CD4-positive, alpha-beta T cell treated with Interleukin-10 for 1 hour (primary cell): ENCODE results near the gene FJX1.
A peak's percentile ranks its signal among the peaks of the same experiment; 100 is the strongest.

ENCODE experiments used
- DNase-seq: peaks from one replicate; pipeline ENCODE4 v3.0.0-alpha.2; 2020

FJX1 gene

GRCh38 chr11:35609656-35610055, 8.6 kb upstream of the FJX1 start:
- no peak for DNase-seq

DNA sequence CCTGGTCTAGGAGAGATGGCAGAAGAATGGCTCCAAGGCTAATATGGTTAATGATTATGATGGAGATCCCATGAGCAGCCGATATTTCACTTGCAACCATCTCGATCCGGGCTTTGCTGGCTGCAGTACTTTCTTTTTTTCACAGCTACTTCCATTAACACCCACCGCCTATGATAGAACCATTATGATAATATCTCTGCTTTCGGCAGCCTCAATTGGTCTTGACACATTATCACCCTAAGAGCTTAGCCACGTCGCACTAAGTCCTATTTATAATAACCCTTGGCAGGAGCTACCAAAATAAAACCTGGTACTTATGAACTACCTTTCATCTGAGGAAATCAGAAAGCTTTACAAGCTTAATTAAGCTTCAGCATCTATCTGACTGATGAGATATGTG, 7.6 kb upstream of the FJX1 start:
- DNase-seq = no peak

- no peak for DNase-seq
These were observed 6.5 kb upstream of the FJX1 start for GRCh38 chr11:35611741-35612140.

- DNase-seq = no peak
These were observed 3.2 kb upstream of the FJX1 start for GRCh38 chr11:35614939-35615569.

DNA sequence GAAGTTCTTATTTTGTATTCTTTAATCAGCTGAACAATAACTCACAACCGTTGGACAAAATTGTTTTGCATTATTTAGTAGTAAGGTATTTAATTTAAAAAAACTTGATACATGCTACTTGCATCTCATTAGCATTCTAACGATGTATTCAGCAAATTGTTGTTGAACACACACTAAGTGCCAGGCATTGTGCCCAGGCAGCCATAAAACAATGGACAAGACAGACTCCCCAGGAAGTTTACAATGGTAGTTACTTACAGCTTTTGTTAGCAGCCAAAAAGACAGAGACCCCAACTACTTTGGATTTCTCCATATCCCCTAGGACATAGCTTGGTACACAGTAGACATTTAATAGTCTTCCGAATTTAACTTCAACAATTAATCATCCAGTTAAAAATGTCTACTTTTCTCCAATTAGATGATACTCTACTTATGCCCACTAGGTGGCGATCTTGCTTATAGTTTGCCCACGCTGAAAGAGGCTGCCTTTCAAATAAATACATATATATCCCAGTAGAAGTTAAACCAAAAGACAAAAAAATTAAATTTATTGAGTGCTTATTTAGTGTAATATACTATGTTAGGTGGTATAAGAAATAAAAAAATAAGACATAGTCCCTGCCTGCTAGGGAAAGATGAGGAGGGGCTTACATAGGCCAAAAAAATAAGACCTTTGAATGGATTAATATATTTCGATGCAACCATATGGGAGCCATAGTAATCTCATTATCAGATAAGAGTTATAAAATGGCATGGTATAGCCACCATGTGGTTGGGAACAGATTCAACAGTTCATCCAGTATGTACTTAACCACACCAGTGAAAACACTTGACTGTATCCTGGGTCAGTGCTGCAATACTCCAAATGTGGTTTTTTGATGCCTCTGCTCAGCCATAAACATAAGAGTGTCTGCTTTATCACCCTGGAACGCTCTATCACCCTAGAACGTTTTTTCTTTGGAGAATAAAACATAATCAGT, 2.0 kb upstream of the FJX1 start:
- DNase-seq = peak; percentile 48

DNA sequence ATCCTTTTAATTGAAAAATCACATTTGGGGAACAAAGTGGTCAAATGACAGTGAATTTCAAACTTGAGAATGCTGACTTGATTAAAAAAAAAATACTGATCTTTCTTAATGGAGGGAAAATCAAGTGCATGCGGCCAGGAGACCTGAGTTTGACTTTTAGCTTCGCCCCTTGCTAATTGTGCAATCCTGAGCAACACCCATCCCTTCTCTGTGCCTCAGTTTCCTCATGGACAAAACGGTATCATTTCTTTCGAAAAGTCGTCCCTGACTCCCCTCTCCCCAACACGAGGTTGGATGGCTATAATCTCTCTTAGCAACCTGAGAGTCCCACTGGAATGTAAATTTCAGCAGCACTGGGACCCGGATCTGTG, 959 bp upstream of the FJX1 start:
- no peak for DNase-seq

DNA sequence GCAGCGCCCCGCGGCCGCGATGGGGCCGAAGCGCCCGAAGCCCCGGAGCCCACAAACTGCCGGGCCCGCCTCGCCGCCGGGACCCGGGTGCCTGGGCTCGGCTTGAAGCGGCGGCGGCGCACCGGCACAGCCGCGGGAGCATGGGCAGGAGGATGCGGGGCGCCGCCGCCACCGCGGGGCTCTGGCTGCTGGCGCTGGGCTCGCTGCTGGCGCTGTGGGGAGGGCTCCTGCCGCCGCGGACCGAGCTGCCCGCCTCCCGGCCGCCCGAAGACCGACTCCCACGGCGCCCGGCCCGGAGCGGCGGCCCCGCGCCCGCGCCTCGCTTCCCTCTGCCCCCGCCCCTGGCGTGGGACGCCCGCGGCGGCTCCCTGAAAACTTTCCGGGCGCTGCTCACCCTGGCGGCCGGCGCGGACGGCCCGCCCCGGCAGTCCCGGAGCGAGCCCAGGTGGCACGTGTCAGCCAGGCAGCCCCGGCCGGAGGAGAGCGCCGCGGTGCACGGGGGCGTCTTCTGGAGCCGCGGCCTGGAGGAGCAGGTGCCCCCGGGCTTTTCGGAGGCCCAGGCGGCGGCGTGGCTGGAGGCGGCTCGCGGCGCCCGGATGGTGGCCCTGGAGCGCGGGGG, 346 bp downstream of the FJX1 start:
- DNase-seq = no peak

DNA sequence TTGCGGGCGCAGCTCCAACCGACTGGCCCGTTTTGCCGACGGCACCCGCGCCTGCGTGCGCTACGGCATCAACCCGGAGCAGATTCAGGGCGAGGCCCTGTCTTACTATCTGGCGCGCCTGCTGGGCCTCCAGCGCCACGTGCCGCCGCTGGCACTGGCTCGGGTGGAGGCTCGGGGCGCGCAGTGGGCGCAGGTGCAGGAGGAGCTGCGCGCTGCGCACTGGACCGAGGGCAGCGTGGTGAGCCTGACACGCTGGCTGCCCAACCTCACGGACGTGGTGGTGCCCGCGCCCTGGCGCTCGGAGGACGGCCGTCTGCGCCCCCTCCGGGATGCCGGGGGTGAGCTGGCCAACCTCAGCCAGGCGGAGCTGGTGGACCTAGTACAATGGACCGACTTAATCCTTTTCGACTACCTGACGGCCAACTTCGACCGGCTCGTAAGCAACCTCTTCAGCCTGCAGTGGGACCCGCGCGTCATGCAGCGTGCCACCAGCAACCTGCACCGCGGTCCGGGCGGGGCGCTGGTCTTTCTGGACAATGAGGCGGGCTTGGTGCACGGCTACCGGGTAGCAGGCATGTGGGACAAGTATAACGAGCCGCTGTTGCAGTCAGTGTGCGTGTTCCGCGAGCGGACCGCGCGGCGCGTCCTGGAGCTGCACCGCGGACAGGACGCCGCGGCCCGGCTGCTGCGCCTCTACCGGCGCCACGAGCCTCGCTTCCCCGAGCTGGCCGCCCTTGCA, 1.0 kb downstream of the FJX1 start:
- DNase-seq = no peak

DNA sequence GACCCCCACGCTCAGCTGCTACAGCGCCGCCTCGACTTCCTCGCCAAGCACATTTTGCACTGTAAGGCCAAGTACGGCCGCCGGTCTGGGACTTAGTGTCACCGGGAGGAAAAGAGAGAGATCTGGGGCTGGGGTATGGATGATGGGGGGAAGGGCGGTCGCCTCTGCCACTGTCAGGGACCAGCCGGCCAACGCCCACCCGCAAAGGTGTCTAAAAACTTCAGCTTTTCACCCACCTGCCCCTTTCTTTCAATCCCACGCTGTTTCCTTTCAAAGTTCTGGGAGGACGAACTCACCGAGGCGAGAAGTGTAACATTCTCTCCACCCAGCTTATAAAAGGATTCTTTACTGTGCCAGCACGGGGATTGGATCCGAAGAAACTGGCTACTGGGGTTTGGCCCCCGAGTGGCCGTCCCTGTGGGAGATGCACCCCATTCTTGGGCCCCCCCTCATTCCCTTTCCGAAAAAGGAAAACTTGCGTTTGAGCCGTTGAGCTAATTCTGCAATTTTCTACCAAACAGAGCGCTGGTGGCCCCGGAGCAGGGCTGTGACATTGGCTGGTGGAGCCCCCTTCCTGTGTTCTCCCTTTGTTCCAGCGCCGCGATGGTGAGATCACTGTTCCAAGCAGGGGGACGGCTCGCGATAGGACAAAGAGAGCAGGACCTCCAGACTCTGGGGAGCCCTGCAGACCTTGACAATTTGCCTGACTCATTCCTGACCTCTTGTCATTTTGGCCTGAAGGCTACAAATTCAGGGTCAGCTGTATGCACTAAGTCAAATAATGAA, 1.8 kb downstream of the FJX1 start:
- no peak for DNase-seq

DNA sequence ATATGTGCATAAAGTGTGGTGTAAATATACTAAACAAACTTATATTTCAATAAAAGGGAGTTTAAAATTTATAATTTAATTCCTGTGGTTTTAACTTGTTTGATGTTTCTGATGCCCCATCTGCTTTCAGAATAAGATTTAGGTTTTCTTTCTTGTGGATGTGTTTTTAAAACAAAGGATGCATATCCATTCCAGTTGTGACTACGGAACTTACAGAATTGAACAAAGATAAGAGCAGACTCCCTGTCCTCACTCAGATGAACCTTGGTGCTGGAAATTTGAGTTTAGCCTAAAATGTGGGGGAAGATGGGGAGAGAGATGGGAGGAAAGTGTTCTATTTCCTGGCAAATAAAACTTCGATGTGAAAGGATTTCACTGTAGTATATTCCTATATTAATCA, 2.5 kb downstream of the FJX1 start:
- DNase-seq = no peak

DNA sequence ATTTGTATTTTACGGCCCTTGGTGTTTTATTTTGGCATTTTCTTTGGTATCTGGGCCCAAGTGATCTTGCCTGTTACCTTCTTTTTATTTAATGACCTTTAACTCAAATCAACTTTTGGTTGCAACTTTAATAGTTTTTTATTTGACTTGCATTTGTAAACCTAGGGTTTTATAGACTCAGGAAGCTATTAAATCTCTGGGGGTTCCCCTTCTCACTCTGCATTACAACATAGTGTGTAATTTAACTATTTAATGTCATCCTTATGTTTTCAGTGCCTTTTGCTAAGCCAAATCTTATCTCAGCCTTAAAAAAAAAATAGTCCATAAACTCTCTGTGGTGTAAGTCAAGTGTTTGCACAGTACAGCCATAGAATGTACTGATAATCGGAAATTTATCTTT, 3.4 kb downstream of the FJX1 start:
- DNase-seq = no peak

DNA sequence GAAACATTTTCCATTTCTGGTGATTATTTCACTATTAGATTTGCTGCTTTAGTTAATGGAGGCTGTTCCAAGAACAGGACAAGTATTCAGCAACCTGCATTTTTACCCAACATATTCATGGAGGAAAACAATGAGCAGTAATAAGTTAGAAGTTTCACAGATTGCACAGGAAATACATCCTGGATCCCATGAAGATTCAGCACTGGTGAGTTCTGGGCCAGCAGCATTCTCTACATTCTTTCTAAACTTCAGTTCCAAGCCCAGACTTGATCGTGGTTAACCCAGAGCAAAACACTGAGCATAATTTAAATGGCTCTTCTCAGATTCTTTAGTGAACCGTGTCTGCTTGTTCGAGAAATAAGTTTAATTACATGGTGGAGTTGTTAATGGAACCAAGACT, 3.8 kb downstream of the FJX1 start:
- DNase-seq = no peak

DNA sequence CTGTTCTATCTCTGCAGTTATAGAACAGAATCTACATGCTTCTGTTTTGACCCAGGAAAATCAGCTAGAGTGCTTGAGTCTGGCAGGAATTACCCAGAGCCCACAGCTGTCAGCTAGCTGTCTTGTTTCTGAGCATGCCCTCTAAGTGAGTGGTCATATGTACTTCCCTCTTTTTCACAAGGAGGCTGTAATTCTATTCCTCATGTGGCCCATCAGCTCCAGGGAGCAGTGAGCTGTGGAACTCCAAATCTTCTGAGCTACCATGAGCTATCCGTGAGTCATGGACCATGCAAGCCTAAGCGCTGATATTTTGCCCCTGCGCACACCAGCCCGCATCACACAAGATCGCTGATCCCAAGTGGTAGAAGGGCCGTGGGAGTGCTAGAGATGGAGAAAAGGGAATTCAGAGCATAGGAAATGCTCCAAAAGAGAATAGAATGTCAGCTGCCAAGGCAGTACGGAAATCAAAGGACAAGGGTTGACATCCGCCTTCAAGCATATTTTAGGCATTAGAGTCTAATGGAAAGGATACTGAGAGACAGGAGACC, 5.4 kb downstream of the FJX1 start:
- DNase-seq = no peak

- DNase-seq = no peak
These were observed 6.1 kb downstream of the FJX1 start for GRCh38 chr11:35624316-35624715.

DNA sequence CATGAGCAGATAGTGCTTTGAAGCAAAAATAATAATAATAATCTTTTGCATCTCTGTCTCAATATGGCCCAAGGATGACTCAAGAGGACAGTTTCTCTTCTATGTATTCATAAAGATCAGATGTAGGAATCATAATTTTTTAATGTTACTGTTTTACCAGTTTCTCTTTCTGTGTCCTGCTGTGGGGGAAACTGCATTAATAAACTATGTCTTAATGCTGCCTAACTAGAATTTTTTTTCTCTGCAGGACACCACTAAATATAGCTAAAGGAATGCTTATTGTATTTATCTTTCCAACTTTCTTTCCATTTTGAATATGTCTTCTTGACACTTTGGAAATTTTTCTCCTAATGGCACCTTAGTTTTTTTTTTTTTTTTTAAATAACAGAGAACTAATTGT, 6.5 kb downstream of the FJX1 start:
- no peak for DNase-seq

DNA sequence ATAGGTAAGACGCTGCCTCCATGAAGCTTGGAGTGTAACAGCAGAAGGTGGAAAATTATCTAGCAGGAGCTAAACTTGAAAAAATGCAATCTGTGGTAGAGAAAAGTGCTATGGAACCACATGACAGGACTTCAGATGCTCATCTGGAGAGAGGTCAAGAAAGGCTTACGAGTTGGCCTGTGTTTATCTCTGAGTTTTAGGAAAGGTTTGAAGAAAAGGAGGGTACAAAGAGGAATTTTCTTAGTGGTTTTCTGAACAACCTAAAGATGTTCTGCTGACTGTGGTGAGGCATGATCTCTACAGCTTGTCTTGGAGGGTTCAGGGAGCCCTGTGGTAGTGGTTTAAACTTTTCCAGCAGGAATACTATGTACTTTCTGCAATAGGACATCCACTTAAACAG, 8.2 kb downstream of the FJX1 start:
- no peak for DNase-seq

DNA sequence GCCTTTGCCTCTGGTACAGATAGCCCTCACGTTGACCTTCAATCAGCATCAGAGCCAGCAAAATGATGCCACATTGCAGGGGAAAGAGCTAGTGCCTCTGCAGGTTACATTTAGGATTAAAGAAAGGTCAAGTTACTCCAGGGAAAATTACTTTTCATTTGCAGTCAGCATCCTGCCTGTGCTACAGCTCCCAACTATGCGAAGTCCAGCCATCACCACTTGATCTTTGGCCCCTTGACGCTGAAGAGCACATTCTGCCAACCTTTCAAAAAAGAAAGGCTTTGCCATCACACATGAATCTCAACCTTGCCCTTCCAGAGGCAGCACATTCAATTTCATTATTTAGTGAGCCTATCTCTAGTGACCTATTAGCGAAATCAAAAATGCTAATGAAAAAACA, 11.3 kb downstream of the FJX1 start:
- no peak for DNase-seq

GRCh38 chr11:35629914-35630313, 11.7 kb downstream of the FJX1 start:
- no peak for DNase-seq

GRCh38 chr11:35631891-35632290, 13.6 kb downstream of the FJX1 start:
- DNase-seq = no peak

GRCh38 chr11:35632301-35632700, 14.0 kb downstream of the FJX1 start:
- DNase-seq = no peak

DNA sequence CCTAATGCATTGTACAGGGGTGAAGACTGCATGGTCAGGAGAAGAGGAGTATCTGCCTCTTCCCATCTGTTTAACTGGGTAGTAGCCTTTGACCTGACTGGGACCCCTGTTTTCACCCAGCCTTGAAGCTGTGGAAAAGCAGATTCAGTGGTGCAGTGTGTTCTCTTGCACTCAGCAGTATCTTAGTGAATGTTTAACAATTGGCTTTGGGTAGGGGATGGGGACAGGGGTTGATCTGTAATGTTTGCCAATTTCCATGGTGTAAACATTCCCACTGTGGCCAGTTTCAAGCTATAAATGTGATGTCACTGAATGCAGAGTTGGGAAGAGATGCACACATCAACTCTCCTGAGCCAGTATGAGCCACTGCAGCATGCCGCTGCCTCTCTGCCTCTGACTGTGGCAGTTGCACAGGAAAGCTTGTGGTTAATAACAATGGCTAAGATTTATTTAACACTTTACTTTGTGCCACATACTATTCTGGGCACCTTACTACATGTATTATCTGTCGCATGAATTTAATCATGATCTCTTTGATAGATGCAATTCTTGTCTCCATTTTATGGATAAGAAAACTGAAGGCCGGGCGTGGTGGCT, 15.7 kb downstream of the FJX1 start:
- DNase-seq = no peak

DNA sequence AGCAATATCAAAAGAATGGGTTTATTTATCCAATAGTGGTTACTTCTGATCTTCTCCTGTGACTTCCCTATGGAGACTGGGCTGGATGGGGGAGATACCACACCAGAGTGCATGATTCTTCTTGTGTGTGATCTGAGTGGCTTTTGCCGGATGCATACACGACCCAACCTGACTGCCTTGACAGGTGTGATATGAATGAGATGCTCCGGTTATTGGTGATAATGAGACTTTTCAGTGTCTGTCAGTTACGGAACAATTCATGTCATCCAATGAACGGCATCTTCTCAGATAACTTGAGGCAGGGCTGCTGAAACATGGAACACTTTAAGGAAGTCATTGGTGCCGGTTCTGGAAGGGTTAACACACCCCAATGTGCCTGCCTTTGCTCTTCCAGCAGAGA, 17.7 kb downstream of the FJX1 start:
- DNase-seq = no peak
